ENCODE data around the gene CCDC88C.

Gene CCDC88C

DNA sequence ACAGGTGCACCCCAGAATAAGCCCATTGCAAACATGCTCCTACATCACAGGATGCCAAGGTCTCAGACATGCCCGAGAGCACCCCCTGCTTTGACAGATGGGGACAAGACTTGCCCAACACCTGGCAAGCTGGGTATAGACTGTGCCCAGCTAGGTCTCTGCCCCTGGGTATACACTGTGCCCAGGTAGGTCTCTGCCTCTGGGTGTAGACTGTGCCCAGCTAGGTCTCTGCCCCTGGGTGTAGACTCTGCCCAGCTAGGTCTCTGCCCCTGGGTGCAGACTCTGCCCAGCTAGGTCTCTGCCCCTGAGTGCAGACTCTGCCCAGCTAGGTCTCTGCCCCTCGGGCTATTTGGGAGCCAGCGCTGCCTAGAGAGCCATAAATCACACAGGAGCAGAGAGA, 85.9 kb downstream of the CCDC88C start:
- no peak overlapping the region for H2AFZ ChIP-seq (ENCODE audit: low read length)
- no peaks in the 10 kb centered on the region for H4K20me1 ChIP-seq (ENCODE audit: insufficient read depth, low read length)
- no peaks in the 10 kb centered on the region for H3K4me1 ChIP-seq (ENCODE audit: insufficient read depth, low read length, severe bottlenecking)
- no peaks in the 10 kb centered on the region for H3K9me3 ChIP-seq (ENCODE audit: low read length)
- H3K79me2 ChIP-seq (ENCODE audit: insufficient read depth, low read length) = no peaks in the 10 kb centered on the region
- H3K4me3 ChIP-seq (ENCODE audit: low read depth, low read length, poor library complexity, severe bottlenecking) = no peak overlapping the region
- no peak overlapping the region for H3K27ac ChIP-seq (ENCODE audit: low read depth, low read length, poor library complexity, severe bottlenecking)
- no peak overlapping the region for H3K9ac ChIP-seq (ENCODE audit: low read length)
- H3F3A ChIP-seq (ENCODE audit: insufficient read depth, low read length) = no peaks in the 10 kb centered on the region
- no peak overlapping the region for H3K4me2 ChIP-seq (ENCODE audit: low read length)
- no peaks in the 10 kb centered on the region for H3K9me2 ChIP-seq (ENCODE audit: low read depth, low read length)
- TF ChIP-seq EZH2 (IDR thresholded peaks at IDR 0.05; ENCODE audit: borderline replicate concordance, low read length) = no peak
- TF ChIP-seq CTCF (IDR thresholded peaks at IDR 0.05; ENCODE audit: low read length) = no peak
- H3K27me3 ChIP-seq (ENCODE audit: insufficient read depth, low read length) = no peaks in the 10 kb centered on the region
- peaks cover 98% of the 10 kb centered on the region for H3K36me3 ChIP-seq (ENCODE audit: insufficient read depth, low read length)

GRCh38 chr14:91330856-91331255, 86.8 kb downstream of the CCDC88C start:
- no peak for TF ChIP-seq CTCF (IDR thresholded peaks at IDR 0.05; ENCODE audit: low read length)
- TF ChIP-seq EZH2 (IDR thresholded peaks at IDR 0.05; ENCODE audit: borderline replicate concordance, low read length) = no peak
- no peaks in the 10 kb centered on the region for H3K27me3 ChIP-seq (ENCODE audit: insufficient read depth, low read length)
- no peak overlapping the region for H3K4me3 ChIP-seq (ENCODE audit: low read depth, low read length, poor library complexity, severe bottlenecking)
- H3F3A ChIP-seq (ENCODE audit: insufficient read depth, low read length) = no peaks in the 10 kb centered on the region; the same call in 1 of the 2 replicates
- peaks cover 97% of the 10 kb centered on the region; the same call in 1 of the 2 replicates for H3K36me3 ChIP-seq (ENCODE audit: insufficient read depth, low read length)
- no peak overlapping the region for H2AFZ ChIP-seq (ENCODE audit: low read length)
- H4K20me1 ChIP-seq (ENCODE audit: insufficient read depth, low read length) = no peaks in the 10 kb centered on the region
- H3K4me1 ChIP-seq (ENCODE audit: insufficient read depth, low read length, severe bottlenecking) = no peaks in the 10 kb centered on the region
- peak overlapping the region; percentile 41 for H3K27ac ChIP-seq (ENCODE audit: low read depth, low read length, poor library complexity, severe bottlenecking)
- H3K9me2 ChIP-seq (ENCODE audit: low read depth, low read length) = no peaks in the 10 kb centered on the region
- no peaks in the 10 kb centered on the region for H3K9me3 ChIP-seq (ENCODE audit: low read length)
- no peak overlapping the region for H3K4me2 ChIP-seq (ENCODE audit: low read length)
- H3K79me2 ChIP-seq (ENCODE audit: insufficient read depth, low read length) = no peaks in the 10 kb centered on the region
- no peak overlapping the region for H3K9ac ChIP-seq (ENCODE audit: low read length)

DNA sequence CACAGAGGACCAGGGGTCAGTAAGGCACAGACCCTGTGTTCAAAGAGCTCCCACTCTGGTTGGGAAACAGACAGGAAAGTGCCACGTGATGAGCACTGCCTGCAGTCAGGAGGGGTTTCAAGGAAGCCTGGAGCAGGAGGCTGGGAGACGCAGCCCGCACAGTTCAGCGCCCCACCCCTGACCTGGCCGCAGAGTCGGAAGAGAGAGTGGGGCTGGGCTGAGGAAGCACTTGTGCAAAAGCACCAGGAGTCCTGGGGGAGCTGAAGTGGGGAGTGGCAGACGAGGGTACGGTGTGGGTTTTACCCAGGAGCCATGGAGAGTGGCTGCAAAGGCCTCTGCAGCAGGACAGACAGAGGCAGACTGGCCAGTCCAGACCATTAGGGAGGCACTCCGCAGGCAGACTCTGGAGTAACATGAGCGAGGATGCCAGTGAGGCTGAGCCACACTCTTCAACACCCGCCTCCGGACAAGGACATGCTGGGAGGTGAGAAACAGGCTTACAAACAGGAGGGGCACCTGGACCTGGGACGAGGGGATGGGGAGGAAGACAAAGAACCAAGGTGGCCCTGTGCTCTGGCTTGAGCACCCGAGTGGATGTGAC, 87.4 kb downstream of the CCDC88C start:
- Histone ChIP-seq H3K9me3 (ENCODE audit: low read length) (no peaks in the 10 kb centered on the region), H3K4me3 (ENCODE audit: low read depth, low read length, poor library complexity, severe bottlenecking) (no peak overlapping the region), H3K9me2 (ENCODE audit: low read depth, low read length) (no peaks in the 10 kb centered on the region), H3K4me1 (ENCODE audit: insufficient read depth, low read length, severe bottlenecking) (no peaks in the 10 kb centered on the region), H3K4me2 (ENCODE audit: low read length) (no peak overlapping the region), H3F3A (ENCODE audit: insufficient read depth, low read length) (no peaks in the 10 kb centered on the region; the same call in 1 of the 2 replicates), H2AFZ (ENCODE audit: low read length) (no peak overlapping the region), H3K27ac (ENCODE audit: low read depth, low read length, poor library complexity, severe bottlenecking) (peak overlapping the region; percentile 29), H4K20me1 (ENCODE audit: insufficient read depth, low read length) (no peaks in the 10 kb centered on the region), H3K36me3 (ENCODE audit: insufficient read depth, low read length) (peaks cover 97% of the 10 kb centered on the region; the same call in 1 of the 2 replicates), H3K9ac (ENCODE audit: low read length) (no peak overlapping the region), H3K79me2 (ENCODE audit: insufficient read depth, low read length) (no peaks in the 10 kb centered on the region), H3K27me3 (ENCODE audit: insufficient read depth, low read length) (no peaks in the 10 kb centered on the region)
- TF ChIP-seq EZH2 (IDR thresholded peaks at IDR 0.05; ENCODE audit: borderline replicate concordance, low read length) = no peak
